Activated naive CD4-positive, alpha-beta T cell treated with anti-CD3 and anti-CD28 coated beads, Interleukin-2, amount 50 U/mL, for 24 hours (primary cell): ENCODE results near the gene MKKS.
A peak's percentile ranks its signal among the peaks of the same experiment; 100 is the strongest.

Source experiments
- H3K27ac Mint-ChIP-seq: one replicate; pipeline ENCODE4 v1.8.0; 2021; ENCODE audit warnings: mild to moderate bottlenecking, mixed read lengths
- H3K27me3 Mint-ChIP-seq: one replicate; pipeline ENCODE4 v1.8.0; 2021; ENCODE audit warnings: mixed read lengths
- H3K36me3 Mint-ChIP-seq: one replicate; pipeline ENCODE4 v1.8.0; 2021; ENCODE audit warnings: mixed read lengths
- H3K4me1 Mint-ChIP-seq: one replicate; pipeline ENCODE4 v1.8.0; 2021; ENCODE audit warnings: mixed read lengths
- H3K4me3 Mint-ChIP-seq: one replicate; pipeline ENCODE4 v1.8.0; 2021; ENCODE audit warnings: mild to moderate bottlenecking, mixed read lengths
- H3K9me3 Mint-ChIP-seq: one replicate; pipeline ENCODE4 v1.8.0; 2021; ENCODE audit warnings: mixed read lengths

Gene MKKS

GRCh38 chr20:10465135-10465534 lies 31.1 kb upstream of the MKKS start:
- H3K27ac Mint-ChIP-seq, result no peak overlapping the region
- H3K4me1 Mint-ChIP-seq, result peaks cover 18% of the 10 kb centered on the region
- peaks cover 25% of the 10 kb centered on the region for H3K36me3 Mint-ChIP-seq
- no peaks in the 10 kb centered on the region for H3K27me3 Mint-ChIP-seq
- H3K9me3 Mint-ChIP-seq, result peaks cover 10% of the 10 kb centered on the region
- H3K4me3 Mint-ChIP-seq, result no peak overlapping the region

DNA sequence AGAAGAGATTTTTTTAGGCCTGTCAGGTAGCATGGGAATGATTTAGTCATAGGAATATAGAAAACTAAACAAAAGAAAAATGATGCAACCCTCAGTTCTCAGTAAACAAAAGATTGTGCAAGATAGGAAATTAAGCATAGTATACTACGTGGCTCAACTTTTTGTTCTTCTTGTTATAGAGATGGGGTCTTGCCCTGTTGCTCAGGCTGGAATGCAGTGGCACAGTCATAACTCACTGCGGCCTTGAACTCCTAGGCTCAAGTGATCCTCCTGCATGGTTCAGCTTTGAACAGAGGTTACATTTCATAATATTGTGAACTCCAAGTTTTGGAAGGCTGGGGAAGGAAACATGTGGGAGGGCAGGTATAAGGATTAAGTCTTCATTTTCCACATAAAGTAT lies 29.6 kb upstream of the MKKS start:
- no peak overlapping the region for H3K27ac Mint-ChIP-seq
- H3K4me3 Mint-ChIP-seq, result no peak overlapping the region
- H3K36me3 Mint-ChIP-seq, result peaks cover 30% of the 10 kb centered on the region
- H3K4me1 Mint-ChIP-seq, result peaks cover 11% of the 10 kb centered on the region
- no peaks in the 10 kb centered on the region for H3K27me3 Mint-ChIP-seq
- peaks cover 10% of the 10 kb centered on the region for H3K9me3 Mint-ChIP-seq

- Mint-ChIP-seq H3K9me3 (peaks cover 10% of the 10 kb centered on the region), H3K27ac (no peak overlapping the region), H3K36me3 (peaks cover 36% of the 10 kb centered on the region), H3K4me1 (peaks cover 6% of the 10 kb centered on the region), H3K27me3 (no peaks in the 10 kb centered on the region), H3K4me3 (no peak overlapping the region)
These were observed 28.5 kb upstream of the MKKS start for GRCh38 chr20:10462516-10462915.

GRCh38 chr20:10461495-10461894 lies 27.5 kb upstream of the MKKS start:
- Mint-ChIP-seq H3K9me3 (peaks cover 18% of the 10 kb centered on the region), H3K27me3 (no peaks in the 10 kb centered on the region), H3K4me1 (peaks cover 6% of the 10 kb centered on the region), H3K4me3 (no peak overlapping the region), H3K36me3 (peaks cover 43% of the 10 kb centered on the region), H3K27ac (no peak overlapping the region)

DNA sequence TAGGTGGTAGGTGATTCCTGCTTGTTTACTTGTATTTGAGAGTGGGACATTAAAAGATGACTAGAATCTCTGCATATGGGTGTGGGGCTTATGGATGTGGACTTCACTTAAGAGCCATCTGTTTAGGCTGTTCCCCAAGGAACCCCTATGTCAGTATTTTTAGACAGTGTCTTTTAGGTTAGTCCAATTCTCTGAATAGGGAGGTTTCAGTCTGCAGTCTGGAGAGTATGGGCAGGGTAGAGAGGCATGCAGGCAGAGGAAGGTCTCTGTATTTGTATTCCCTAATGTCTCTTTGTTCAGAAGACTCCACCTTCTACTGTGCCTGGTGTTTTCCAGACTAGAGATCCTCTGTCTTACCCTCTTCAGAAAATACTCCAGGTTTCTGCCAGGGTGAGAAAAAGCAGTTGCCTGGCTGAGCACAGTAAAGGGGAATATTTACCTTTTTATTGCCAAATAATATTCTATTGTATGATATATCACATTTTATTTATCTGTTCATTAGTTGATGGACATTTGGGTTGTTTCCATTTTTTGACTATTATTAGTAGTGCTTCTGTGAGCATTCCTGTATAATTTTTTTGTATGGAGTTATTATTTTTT lies 20.2 kb upstream of the MKKS start:
- Mint-ChIP-seq H3K27ac (no peak overlapping the region), H3K4me1 (peaks cover 19% of the 10 kb centered on the region), H3K4me3 (peak overlapping the region; percentile 12), H3K27me3 (no peaks in the 10 kb centered on the region), H3K36me3 (peaks cover 22% of the 10 kb centered on the region), H3K9me3 (peaks cover 8% of the 10 kb centered on the region)

- Mint-ChIP-seq H3K27ac (no peak overlapping the region), H3K4me1 (peaks cover 20% of the 10 kb centered on the region), H3K9me3 (peaks cover 8% of the 10 kb centered on the region), H3K27me3 (no peaks in the 10 kb centered on the region), H3K4me3 (peak overlapping the region; percentile 12), H3K36me3 (peaks cover 13% of the 10 kb centered on the region)
These were observed 19.2 kb upstream of the MKKS start for GRCh38 chr20:10453241-10453640.

- Mint-ChIP-seq H3K27ac (no peak overlapping the region), H3K9me3 (no peaks in the 10 kb centered on the region), H3K27me3 (no peaks in the 10 kb centered on the region), H3K4me3 (no peak overlapping the region), H3K4me1 (peaks cover 36% of the 10 kb centered on the region), H3K36me3 (peaks cover 4% of the 10 kb centered on the region)
These were observed 15.2 kb upstream of the MKKS start for GRCh38 chr20:10449270-10449669.

DNA sequence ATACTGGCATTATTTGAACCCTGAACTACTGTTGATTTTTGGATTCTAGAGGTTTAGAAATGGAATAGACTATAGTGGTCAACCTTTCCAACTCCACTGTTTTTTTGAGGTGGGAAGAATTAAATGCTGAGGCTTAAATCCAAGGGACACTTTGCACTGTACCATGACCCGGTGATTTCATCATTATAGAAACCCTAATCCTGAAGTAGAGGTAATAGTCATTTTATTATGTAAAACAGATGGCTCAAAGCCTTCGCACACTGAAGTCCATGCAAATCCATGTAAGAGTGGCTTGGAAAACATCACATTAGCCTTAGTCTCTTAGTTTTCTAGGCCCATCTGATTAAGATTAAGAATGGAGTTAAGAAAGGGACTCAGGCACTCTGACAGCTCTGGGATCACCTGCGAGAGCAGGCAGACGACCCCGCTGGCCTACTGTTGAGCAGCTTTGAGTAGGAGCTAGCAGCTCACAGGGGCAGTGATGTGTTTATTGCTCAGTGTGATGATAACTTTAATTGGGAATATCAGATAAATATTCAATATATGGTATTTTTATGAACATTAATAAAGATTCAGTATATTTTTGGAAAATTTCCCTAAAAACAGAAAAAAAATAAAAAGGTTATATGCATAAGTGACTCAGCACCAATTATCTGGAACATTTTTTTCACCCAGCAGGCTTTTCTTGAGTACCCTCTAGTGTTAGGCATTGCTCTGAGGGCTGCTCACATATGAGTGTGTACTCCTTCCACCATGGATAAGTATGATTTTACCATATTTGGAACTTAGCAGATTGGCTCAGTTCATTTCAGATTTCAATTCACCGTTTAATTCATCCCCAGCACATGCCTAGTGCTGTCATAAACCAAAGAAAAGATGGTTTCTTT lies 14.5 kb upstream of the MKKS start:
- H3K27ac Mint-ChIP-seq, result no peak overlapping the region

GRCh38 chr20:10447028-10447427 lies 13.0 kb upstream of the MKKS start:
- Mint-ChIP-seq H3K4me1 (peaks cover 19% of the 10 kb centered on the region), H3K9me3 (no peaks in the 10 kb centered on the region), H3K27ac (peak overlapping the region; percentile 57), H3K36me3 (peaks cover 8% of the 10 kb centered on the region), H3K4me3 (peak overlapping the region; percentile 67), H3K27me3 (no peaks in the 10 kb centered on the region)

More for the DNA sequence above, 14.5 kb upstream of the MKKS start:
- H3K27me3 Mint-ChIP-seq, result no peaks in the 10 kb centered on the region
- no peaks in the 10 kb centered on the region for H3K9me3 Mint-ChIP-seq
- no peak overlapping the region for H3K4me3 Mint-ChIP-seq
- H3K36me3 Mint-ChIP-seq, result peaks cover 6% of the 10 kb centered on the region
- peaks cover 28% of the 10 kb centered on the region for H3K4me1 Mint-ChIP-seq

DNA sequence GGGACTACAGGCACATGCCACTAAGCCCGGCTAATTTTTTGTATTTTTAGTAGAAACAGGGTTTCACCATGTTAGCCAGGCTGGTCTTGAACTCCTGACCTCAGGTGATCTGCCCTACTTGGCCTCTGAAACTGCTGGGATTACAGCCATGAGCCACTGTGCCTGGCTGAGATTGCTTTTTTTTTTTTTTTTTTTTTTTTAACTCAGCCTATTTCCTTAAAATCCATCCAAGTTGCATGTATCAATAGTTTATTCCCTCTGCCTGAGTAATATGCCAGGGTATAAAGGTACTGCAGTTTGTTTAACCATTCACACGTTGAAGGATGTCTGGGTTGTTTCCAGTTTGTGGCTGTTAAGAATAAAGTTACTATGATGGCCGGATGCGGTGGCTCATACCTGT lies 11.7 kb upstream of the MKKS start:
- Mint-ChIP-seq H3K36me3 (peaks cover 9% of the 10 kb centered on the region), H3K4me3 (no peak overlapping the region), H3K27ac (no peak overlapping the region), H3K4me1 (peaks cover 17% of the 10 kb centered on the region), H3K27me3 (no peaks in the 10 kb centered on the region), H3K9me3 (no peaks in the 10 kb centered on the region)

DNA sequence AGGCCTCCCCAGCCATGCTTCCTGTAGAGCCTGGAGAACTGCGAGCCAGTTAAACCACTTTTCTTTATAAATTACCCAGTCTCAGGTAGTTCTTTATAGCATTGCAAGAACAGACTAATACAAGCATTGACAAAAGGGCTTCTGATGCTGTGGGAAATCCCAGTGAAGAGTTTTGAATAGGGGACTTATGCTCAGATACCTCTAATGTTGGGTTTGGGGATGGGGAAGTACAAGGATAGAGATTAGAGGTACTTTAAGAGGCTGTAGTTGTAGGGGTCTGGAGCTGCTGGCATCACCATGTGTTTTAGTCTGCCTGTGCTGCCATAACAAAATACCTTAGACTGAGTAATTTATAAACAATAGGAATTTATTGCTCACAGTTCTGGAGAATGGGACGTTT lies 9.9 kb upstream of the MKKS start:
- H3K36me3 Mint-ChIP-seq, result peaks cover 8% of the 10 kb centered on the region
- peaks cover 17% of the 10 kb centered on the region for H3K4me1 Mint-ChIP-seq
- H3K4me3 Mint-ChIP-seq, result no peak overlapping the region
- no peak overlapping the region for H3K27ac Mint-ChIP-seq
- no peaks in the 10 kb centered on the region for H3K9me3 Mint-ChIP-seq
- H3K27me3 Mint-ChIP-seq, result no peaks in the 10 kb centered on the region

DNA sequence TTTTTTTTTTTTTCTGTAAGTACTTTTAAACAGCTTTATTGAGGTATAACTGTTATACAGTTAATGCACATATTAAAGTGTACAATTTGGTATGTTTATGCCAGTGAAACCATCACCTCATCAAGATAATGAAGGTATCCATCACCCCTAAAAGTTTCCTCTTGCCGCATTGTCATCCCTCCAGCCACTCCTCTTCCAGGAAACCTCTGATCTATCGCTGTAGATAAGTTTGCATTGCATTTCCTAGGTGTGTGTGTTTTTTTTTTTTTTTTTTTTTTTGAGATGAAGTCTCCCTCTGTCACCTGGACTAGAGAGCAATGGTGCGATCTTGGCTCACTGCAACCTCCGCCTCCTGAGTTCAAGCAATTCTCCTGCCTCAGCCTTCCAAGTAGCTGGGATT lies 4.2 kb upstream of the MKKS start:
- H3K27ac Mint-ChIP-seq, result no peak overlapping the region

DNA sequence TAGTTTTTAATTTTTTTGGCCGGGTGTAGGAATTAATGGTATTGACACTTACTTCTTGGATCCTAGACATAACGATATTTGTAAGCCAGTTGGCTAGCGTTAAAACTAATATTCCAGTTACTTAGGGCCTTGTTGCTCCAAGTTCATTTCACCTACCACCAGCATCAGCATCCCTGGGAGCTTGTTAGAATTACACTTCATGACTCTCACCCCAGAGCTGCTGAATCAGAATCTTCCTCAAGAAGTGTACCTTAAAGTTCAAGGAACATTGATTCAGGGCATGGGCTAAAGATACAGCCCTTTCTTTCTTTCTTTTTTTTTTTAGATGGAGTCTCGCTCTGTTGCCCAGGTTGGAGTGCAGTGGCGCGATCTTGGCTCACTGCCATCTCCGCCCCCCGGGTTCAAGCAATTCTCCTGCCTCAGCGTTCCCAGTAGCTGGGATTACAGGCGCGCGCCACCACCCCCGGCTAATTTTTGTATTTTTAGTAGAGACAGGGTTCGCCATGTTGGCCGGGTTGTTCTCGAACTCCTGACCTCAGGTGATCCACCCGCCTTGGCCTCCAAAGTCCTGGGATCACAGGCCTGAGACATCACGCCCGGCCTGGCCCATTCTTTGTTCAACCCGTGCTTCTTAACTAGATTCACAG lies 2.2 kb upstream of the MKKS start:
- Mint-ChIP-seq H3K27me3 (no peaks in the 10 kb centered on the region), H3K4me3 (peak overlapping the region; percentile 94), H3K4me1 (peaks cover 31% of the 10 kb centered on the region), H3K9me3 (no peaks in the 10 kb centered on the region), H3K36me3 (peaks cover 3% of the 10 kb centered on the region), H3K27ac (no peak overlapping the region)

More for the DNA sequence above, 4.2 kb upstream of the MKKS start:
- Mint-ChIP-seq H3K4me3 (no peak overlapping the region), H3K27me3 (no peaks in the 10 kb centered on the region), H3K36me3 (peaks cover 6% of the 10 kb centered on the region), H3K9me3 (no peaks in the 10 kb centered on the region), H3K4me1 (peaks cover 17% of the 10 kb centered on the region)

DNA sequence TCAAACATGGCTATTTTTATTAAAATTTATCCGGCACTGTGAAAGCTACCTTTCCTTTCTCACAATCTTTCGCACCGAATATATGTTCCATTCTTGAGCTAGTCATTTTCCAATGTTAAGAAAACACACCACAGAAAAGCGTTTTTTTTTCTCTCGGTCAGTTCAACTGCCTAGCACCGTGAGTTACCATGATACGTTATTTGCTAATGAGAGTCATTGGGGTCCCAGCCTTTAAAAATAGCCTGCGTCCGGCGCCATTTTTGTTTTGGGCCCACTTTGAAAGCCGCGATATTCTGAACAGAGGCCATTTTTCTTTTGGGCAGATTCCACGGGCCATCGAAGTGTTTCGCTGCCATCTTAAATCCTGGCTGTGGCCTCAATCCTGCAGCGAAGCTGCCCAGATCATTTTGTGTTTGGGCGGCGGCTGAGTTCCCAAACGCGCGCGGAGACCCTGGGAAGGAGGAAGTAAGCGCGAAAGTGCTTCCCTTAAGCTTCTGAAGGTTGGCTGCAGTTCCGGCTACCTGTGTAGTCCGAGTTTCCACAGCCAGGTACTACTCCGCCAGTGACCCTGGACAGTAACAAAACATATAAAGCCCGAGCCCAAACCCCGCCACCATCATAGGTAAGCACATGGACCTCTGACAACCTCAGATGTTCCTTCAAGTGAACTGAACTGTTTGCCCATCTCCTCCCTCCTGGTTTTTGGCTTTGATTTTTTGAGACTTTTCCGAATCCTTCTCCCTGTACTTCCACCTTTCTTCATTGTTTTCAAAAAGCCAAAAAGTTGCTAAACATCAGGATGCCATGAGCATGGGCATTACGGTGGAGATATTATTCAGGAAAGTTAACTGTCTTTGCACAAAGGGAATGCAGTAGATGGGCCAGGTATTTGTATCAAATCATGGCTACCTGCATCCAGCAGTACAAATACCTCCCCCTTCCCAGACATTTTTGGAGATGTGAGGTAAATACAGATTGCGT lies 1.1 kb upstream of the MKKS start, which contains the start of gene SLX4IP:
Gene SLX4IP (plus strand): TSS at position 474 of the 981 bp plus-strand sequence. CDS start 22,900 bp downstream, outside the sequence.
- Mint-ChIP-seq H3K9me3 (no peaks in the 10 kb centered on the region), H3K36me3 (peaks cover 2% of the 10 kb centered on the region), H3K27ac (peak within 1 kb of the TSS; percentile 90), H3K4me1 (peaks cover 42% of the 10 kb centered on the region), H3K4me3 (peak within 1 kb of the TSS; percentile 94), H3K27me3 (no peaks in the 10 kb centered on the region)

DNA sequence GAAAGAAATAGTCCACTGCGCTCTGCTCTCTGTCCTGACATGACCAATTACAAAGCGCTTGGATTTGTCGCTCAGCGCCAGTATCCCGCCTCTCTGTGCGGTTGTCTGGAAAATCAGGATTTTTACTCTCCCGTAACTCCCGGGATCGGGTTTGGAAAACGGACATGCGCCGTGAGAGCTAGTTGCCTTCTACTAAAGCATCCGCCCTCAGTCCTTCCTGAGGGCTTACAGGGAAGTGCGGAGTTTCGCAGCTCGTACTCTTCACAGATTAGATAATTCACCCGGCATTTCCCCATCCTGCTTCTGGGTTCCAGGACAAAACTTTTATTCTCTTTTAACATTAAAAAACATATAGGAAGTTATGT lies 427 bp upstream of the MKKS start:
- Mint-ChIP-seq H3K4me3 (peak overlapping the region; percentile 94), H3K27ac (peak overlapping the region; percentile 90), H3K27me3 (no peaks in the 10 kb centered on the region), H3K9me3 (no peaks in the 10 kb centered on the region), H3K36me3 (peaks cover 2% of the 10 kb centered on the region), H3K4me1 (peaks cover 49% of the 10 kb centered on the region)
